HG03196 (cell line): ENCODE measurements around the gene ADGRV1.
"Not testable (repeated sequence)": the region's sequence is repeated elsewhere in the genome, so short reads cannot be mapped to it uniquely, and the experiment has no call there.

Experiments used
- ATAC-seq: cut with Tn5 transposase; IDR thresholded peaks from one replicate; pipeline ENCODE4 v1.9.1; 2021; ENCODE audit not compliant: unreplicated experiment

Gene ADGRV1

DNA sequence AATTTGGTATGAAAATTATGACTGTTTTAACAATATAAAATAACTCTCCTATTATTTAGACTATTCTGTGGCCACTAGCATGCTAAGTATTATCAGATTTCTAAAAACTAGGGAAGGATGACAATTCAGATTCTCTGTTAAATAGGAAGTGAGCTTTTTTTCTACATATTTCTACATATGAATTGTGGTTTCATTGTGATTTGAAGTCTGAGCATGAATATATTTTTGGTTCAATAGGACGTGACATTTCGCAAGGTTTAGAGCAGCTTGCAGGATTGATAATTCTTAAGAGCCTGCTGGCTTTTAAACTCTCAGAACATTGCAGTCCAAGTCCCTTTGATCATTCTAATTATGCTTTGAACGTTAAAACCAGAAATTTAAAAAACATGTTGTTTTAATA lies 82.9 kb downstream of the ADGRV1 start:
- ATAC-seq = no peak

DNA sequence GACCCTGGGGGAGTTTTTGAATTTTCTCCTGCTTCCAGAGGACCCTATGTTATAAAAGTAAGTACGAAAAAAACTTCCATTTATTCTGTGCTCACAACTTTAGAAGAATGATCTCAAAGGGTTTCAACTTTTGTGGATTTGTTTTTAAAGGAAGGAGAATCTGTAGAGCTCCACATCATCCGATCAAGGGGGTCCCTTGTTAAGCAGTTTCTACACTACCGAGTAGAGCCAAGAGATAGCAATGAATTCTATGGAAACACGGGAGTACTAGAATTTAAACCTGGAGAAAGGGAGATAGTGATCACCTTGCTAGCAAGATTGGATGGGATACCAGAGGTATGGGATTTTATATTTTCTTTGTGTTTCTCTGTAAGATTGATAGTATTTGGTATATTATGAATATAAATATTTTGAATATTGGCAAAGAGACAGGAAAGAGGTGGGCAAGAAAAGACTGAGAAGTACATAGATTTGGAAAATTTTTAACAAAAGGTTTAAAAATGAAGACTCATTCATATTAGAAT lies 84.2 kb downstream of the ADGRV1 start:
- ATAC-seq = no peak

DNA sequence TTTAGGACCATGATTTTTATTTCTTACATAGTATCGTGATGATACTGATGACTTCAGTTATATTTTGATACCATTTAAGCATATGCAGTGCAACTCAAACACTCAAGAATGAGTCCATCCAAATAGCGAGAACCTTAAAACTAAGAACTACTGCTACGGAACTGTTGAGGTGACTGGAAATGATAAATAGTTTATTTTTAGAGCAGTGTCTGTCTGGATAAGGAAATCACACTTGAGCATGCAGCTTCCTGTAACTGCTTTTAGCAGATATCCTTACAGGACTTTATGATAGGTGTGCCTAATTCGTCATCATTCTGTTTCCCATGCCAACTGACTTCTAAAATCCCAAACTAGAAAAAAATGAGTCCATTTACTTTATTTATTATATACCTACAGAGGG lies 85.5 kb downstream of the ADGRV1 start:
- ATAC-seq = no peak

DNA sequence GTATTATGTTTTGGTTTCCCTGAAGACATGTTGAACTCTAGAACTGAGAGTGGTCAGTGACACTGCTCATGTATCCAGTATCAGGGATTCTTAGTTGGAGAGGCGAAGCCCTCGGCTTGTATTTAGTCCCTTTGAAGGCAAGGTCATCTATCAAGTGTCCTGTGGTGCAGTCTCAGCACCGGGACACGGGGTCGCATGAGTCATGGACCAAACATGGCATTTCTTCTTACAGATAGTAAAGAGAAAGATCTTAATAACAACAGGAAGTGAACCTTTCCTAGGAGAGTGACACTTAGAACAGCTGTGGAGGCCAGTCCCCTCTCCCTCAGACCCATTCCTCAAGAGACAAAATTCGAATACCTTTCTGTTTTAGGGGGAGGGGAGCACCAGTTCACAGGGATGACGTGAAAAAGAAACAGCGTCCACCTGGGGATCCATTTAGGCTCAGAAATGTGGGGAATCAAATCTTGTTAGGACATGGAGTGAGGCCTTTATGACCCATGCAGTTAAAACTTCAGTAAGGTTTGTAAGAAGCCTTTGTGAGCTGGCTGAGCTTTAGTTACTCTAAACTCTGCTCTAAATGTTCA lies 86.5 kb downstream of the ADGRV1 start:
- ATAC-seq = no peak

DNA sequence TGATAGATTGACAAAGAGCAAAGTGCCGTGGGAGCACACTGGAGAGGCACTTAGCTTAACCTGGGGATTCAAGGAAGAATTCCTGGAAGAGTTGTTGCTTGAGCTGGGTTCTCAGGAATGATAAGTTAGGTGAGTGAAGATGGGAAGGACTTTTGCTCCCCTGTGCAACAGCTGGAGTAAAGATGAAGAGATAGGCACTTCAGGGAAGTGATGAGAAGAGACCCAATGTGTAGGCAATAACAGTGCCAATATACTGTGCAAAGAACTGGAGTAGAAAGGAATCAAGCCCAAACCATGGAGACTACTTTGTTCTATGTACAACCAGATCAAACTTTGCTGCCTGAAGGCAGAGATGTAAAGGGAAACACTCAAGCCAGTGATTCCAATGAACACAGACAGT lies 92.2 kb downstream of the ADGRV1 start:
- ATAC-seq = no peak

DNA sequence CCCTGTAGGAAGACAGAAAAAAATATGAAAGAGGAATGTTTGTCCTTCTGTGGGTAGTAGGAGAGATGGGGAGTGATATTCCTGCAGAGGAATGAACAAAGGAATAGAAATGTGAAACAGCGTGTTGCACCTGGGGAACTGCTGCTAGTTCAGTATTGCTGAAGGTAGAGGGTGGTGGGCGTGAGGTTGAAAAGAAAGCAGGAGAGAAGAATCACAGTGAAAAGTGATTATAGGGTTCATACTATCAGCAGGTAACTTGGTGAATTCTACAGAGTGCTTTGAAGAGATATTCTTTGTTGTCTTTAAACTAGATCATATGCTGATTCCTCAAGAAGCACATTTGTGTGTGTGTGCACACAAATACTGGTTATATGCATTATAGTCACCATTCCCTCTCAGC lies 95.6 kb downstream of the ADGRV1 start:
- no peak for ATAC-seq

DNA sequence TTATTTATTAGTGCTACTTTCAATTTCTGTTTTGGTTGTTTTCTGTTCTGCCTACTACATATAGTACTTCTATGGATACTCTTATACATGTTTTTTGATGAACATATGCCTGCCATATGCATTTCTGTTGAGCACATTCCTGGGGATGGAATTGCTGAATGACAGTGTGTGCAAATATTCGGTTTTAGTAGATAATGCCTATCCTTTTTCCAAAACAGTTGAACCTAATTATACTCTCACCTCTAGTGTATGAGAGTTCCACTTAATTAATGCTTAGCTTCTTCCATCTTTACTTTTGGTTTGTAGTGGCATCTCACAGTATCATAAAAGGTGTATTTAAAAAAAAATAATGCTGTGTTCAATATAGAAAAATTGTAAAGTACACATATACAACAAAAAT lies 96.8 kb downstream of the ADGRV1 start:
- ATAC-seq = no peak

DNA sequence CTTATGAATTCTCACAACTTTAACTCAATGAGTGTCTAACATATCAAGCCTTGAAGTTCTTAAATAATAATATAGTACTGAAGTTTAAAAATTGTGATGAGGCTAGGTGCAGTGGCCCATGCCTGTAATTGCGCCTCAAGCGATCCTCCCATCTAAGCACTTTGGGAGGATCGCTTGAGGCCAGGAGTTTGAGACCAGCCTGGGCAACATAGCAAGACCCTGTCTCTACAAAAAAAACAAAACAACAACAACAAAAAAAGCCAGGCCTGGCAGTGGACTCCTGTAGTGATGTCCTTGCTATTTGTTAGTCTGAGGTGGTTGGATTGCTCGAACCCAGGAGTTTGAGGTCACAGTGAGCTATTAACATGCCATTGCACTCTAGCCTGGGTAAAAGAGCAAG lies 98.4 kb downstream of the ADGRV1 start:
- no peak for ATAC-seq

DNA sequence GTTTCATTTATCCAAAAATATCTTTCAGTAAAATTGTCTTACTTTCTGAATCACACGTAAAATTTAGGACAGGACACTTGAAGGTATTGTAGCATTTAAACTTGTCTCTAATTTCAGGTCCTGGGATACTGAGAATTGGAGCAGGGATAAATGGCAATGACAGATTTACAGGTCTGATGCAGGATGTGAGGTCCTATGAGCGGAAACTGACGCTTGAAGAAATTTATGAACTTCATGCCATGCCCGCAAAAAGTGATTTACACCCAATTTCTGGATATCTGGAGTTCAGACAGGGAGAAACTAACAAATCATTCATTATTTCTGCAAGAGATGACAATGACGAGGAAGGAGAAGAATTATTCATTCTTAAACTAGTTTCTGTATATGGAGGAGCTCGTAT lies 99.2 kb downstream of the ADGRV1 start:
- ATAC-seq = no peak

DNA sequence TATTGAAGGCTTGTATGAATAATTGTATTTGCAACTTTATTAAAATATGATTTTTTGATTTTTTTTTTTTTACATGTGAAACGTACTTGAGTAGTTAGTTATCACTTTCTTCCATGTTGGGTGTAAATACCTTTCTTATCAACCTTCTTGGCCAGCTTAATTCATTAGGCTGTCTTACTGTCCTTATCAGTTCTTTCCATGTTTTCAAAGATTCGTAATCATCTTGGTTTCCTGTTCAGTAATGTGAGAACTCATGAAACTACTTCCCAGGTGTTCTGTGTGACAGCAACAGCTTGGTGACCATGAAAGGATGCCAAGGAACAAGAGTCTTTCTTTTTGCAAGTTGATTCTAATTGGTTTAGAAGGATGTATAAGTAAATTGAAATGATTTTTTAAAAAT lies 100.0 kb downstream of the ADGRV1 start:
- no peak for ATAC-seq

DNA sequence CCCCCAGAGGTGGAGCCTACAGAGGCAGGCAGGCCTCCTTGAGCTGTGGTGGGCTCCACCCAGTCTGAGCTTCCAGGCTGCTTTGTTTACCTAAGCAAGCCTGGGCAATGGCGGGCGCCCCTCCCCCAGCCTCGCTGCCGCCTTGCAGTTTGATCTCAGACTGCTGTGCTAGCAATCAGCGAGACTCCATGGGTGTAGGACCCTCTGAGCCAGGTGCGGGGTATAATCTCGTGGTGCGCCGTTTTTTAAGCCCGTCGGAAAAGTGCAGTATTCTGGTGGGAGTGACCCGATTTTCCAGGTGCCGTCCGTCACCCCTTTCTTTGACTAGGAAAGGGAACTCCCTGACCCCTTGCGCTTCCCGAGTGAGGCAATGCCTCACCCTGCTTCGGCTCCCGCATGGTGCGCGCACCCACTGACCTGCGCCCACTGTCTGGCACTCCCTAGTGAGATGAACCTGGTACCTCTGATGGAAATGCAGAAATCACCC lies 109.5 kb downstream of the ADGRV1 start:
- not testable (repeated sequence) for ATAC-seq

DNA sequence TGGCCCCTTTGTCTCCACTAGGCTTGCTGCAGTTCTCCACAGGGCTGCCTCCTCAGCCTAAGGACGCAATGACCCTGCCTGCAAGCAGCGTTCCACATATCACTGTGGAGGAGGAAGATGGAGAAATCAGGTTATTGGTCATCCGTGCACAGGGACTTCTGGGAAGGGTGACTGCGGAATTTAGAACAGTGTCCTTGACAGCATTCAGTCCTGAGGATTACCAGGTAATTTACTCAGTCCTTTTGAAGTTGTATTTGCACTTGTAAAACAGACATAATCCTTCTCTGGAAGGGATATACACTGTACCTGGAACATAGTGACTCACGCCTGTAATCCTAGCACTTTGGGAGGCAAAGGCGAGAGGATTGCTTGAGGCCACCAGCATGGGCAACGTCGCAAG lies 116.6 kb downstream of the ADGRV1 start:
- no peak for ATAC-seq

DNA sequence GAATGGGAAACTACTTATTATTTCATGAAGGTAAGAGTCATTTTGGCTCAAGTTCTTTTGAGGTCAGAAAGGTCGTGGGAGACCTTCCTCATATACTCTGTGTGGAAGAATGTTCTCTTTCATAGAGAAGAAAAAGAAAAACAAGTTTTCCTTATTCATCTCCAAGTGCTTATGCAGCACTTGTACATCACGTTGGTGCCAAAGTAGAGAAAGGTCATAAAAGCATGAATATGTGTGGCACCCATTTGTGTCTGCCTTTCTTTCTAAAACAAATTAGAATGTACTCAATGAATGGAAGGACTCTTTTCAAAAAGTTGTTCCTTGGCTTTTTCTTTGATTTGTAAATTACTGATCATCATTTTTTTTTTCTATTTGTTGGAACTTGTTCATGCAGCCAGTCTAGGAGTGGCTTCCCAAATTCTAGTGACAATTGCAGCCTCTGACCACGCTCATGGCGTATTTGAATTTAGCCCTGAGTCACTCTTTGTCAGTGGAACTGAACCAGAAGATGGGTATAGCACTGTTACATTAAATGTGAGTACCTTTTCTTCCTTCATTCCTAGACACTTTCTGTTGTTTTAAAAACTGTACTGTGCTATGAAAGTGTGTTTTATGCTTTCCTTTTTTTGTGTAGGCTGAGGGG lies 122.4 kb downstream of the ADGRV1 start:
- ATAC-seq = no peak

DNA sequence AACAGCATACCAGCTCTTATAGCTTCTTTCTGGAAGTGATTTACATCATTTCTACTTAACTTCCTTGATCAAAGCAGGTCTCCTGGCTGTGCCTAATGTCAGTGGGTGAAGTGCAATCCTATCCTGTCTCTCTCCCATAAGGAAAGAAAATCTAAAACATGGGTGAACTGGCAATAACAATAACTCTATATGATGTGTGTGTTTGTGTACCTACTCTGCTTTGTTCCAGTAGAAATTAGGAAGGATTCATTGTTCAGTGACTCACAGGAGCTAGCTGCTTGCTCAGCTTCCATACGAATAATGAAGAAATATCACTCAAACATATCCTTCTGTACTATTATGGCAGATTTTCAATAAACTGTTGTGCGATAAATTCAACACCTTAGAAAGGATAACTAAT lies 123.7 kb downstream of the ADGRV1 start:
- no peak for ATAC-seq

DNA sequence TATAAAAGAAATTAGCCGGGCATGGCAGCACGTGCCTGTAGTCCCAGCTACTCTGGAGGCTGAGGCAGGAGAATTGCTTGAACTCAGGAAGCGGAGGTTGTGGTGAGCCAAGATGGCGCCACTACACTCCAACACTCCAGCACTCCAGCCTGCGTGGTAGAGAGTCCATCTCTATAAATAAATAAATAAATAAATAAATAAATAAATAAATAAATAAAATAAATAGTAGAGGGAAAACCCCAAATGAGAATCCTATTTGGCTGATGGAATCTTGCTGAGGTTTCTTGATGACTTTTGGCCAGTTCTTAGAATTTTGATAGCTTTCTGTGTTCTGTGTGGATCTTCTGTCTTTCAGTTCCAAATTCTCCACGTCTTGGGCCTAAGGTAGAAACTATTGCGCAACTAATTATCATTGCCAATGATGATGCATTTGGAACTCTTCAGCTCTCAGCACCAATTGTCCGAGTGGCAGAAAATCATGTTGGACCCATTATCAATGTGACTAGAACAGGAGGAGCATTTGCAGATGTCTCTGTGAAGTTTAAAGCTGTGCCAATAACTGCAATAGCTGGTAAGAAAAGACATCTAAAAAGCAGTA lies 126.9 kb downstream of the ADGRV1 start:
- no peak for ATAC-seq

DNA sequence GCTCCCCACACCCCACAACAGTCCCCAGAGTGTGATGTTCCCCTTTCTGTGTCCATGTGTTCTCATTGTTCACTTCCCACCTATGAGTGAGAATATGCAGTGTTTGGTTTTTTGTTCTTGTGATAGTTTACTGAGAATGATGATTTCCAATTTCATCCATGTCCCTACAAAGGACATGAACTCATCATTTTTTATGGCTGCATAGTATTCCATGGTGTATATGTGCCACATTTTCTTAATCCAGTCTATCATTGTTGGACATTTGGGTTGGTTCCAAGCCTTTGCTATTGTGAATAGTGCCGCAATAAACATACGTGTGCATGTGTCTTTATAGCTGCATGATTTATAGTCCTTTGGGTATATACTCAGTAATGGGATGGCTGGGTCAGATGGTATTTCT lies 127.8 kb downstream of the ADGRV1 start:
- ATAC-seq = not testable (repeated sequence)

DNA sequence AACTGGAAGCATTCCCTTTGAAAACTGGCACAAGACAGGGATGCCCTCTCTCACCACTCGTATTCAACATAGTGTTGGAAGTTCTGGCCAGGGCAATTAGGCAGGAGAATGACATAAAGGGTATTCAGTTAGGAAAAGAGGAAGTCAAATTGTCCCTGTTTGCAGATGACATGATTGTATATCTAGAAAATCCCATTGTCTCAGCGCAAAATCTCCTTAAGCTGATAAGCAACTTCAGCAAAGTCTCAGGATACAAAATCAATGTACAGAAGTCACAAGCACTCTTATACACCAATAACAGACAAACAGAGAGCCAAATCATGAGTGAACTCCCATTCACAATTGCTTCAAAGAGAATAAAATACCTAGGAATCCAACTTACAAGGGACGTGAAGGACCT lies 128.9 kb downstream of the ADGRV1 start:
- not testable (repeated sequence) for ATAC-seq

DNA sequence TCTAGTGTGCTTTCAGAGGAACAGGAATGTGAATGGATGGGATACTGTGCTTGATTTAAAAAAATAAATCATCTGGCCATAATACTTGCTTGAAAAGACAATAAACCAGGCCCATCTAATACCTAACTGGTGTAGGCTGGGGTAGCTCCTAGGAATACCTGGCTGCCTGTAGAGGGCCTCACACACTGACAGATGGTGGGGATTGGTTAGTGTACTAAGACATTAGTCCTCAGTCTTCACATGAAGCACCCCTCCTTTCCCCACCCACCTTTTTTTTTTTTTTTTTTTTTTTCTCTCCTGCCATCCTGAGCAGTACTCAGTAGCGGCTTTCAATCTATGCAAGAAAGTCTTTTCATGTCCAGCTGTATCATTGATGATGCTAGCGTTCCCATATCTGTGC lies 130.5 kb downstream of the ADGRV1 start:
- ATAC-seq = no peak

DNA sequence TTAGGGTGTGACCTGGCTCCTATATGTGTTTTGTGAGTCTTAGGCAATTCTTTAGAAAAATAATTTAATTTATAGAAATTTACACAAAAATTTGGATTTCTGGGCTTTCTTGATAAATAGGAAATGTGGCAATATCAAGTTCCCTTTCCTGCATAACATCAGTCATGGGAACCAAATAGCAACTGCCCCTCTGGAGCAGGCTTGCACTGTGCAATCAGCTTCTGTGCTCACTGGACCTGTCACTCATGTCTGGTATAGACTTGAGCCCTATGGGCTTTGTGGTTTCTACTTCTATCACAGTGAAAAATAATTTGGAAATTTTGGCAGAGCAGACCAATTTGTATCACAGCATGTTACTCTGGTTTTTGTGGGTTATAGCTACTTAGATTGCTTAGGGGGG lies 131.7 kb downstream of the ADGRV1 start:
- ATAC-seq = no peak

DNA sequence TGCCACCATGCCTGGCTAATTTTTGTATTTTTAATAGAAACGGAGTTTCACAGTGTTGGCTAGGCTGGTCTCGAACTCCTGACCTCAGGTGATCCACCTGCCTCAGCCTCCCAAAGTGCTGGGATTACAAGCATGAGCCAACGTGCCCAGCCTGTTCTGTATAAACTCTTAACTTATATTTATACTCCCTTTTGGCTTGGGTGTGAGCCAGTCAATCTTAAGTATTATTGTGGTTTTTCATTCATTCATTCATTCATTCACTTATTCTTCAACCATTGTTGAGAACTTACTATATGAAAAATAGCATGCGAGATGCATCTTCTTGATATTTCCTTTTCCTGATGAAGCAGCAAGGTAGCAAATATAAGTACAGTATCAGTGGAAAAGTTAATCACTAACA lies 132.9 kb downstream of the ADGRV1 start:
- no peak for ATAC-seq

DNA sequence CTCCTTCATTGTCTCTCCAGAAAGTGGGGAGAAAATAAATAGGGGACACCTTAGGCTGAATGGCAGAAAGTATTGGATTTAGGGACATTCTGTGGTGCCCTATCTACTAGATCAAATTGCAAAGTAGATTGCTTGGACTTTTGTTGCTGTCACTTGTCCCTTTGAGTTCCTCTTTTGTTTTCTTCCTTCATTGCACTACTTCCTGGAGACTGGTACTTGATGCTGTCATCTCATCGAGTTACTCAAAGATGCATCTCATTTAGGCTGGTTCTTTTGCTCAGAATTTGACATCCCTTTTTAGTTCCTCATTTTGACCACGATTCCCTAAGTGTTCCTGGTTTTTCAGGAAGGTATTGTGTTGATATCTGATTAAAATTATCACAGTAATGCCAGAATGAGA lies 137.6 kb downstream of the ADGRV1 start:
- no peak for ATAC-seq

DNA sequence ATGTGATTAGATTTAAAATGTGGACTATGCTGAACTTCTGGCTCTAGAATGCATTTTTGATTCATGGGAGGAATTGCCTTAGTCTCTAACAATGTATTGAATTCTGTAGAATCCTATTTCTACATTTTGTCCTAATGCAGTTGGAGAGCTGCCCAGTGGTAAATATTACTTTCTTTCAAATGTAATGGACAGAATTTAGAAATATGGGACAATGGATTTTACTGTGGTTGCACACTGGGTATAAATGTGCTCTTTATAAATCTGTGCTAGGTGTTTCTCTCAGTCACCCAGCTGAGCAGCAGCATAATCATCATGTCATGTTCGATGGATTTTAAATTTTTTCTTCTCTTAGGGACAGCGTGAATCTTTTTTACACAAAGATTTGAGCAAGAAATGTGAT lies 141.7 kb downstream of the ADGRV1 start:
- no peak for ATAC-seq
